ENCODE measurements around the gene PRKAG2.
"Not testable (repeated sequence)": the region's sequence is repeated elsewhere in the genome, so short reads cannot be mapped to it uniquely, and the experiment has no call there.

The PRKAG2 gene

DNA sequence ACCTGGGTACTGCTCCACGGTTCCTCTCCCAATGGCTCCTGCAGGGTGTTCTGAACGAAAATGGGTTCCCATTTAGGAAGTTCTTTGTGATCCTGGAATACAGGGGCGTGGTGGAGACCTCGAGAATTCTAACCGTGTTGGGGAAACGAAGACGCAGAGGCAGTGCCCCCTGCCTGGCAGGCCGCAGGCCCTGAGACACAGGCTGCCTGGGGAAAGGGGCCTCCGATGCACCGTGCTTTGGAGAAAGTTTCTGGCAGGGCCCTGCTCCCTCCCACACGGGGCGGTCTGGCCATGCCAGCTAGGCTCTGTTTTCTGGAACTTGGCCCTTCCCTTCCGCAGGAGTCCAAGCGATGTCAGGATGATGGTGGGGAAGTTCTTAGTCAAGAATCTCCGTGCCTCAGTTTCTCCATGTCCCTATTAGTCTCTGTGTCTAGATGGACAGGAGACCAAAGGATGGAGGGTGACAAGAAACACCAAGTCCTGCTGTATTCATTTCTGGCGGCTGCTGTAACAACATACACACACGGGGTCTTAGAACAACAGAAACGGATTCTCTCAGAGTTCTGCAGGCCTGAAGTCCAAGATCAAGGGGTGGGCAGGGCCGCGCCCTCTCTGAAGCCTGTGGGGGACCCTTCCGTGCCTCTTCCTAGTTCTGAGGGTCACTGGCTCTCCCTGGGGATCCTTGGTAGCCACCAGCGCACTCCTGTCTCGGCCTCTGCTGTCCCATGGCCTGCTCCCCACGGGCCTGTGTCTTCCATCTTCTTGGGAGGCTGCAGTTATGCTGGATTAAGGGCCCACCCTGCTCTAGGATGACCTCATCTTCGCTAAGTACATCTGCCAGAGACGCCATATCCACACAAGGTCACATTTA lies 27.7 kb downstream of the PRKAG2 start:
- no peak for DNase-seq

DNA sequence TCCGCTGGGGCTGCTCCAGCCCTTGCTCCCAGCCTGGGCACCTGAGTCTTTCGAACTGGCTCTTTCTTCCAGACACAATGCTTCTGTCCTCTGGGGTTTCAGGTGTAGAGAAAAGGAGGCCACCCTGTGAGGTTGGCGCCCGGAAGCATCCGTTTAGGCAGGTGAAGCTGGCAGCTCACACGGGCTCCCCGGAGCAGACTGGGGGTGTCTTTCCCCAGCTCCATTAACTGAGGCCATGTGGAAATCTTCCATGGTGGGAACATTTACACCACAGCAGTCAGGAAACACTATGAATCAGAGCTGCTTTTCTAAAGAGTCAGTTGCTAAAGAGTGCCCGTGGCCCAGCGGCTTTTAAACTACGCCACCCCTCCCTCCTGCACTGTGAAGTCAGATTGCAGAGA lies 29.2 kb downstream of the PRKAG2 start:
- no peak for DNase-seq

DNA sequence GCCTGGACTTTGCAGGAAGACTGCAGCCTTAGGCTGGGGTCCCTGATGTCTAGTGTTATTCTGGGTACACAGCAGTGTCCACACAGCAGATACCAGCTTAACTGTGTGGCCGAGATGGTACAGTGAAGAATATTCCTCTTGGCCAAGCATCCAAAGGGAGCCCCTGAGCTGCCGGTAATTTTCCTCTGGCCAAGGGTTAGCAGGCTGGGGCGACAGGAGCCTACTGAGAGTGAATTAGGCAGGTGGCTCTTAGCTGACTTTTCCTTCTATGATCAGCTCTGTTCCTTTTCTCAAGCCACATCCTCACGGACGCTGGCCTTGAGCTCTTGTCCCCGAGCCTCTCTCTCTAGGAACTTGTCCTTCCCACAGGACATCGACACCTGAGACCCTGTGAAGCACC lies 29.8 kb downstream of the PRKAG2 start:
- no peak for DNase-seq

DNA sequence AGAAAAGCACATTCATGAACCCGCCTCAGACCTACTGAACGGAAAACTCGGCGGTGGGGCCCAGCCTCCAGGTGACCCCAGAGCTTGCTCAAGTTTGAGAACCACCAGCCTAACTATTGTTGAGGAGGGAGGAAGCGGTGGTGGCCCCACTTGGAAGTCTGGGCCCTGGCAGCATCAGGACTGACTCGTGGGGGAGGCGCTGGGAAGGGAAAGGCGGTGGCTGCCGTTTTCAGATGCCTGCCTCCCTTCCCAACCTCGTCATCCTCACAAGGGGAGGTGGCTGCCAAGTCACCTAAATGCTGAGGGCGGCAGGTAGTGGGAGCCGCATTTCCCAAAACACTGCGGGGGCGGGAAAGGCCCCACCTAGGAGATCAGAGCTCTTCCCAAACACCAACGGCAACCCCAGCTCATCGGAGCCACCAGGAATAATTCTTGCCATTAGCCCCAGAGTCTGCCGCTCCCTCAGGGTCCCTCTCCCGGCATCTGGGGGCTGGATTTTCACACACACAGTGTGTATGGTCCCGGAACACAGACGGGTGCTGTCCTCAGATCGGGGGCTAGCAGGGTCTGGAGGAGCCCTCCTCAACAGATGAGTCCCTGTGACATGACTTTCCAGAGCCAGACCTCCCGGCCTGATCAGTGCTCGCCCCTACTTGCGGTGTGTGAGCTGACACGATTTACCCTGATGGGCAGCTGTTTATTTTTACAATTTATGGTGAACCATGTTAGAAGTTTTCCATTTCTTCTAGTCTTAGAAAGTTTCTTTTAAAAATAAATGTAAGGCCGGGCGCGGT lies 31.3 kb downstream of the PRKAG2 start:
- no peak for DNase-seq

DNA sequence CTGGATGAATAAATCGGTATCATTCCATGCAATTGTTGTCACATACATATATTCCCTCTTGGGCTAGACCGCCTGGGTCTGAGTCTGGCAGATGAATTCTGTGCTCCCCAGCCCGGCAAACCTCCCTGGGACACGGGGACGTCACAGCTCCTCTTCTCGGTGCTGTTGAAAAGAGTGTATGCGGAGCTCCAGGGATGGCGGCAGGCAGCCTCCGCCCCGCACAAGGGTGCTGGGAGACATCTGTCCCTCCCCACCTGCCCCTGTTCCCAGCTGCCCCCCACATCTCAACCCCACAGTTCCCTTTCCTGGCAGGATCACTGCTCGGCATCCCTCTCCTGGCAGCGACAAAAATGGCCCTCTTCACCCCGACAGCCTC lies 32.1 kb downstream of the PRKAG2 start:
- DNase-seq, result no peak

DNA sequence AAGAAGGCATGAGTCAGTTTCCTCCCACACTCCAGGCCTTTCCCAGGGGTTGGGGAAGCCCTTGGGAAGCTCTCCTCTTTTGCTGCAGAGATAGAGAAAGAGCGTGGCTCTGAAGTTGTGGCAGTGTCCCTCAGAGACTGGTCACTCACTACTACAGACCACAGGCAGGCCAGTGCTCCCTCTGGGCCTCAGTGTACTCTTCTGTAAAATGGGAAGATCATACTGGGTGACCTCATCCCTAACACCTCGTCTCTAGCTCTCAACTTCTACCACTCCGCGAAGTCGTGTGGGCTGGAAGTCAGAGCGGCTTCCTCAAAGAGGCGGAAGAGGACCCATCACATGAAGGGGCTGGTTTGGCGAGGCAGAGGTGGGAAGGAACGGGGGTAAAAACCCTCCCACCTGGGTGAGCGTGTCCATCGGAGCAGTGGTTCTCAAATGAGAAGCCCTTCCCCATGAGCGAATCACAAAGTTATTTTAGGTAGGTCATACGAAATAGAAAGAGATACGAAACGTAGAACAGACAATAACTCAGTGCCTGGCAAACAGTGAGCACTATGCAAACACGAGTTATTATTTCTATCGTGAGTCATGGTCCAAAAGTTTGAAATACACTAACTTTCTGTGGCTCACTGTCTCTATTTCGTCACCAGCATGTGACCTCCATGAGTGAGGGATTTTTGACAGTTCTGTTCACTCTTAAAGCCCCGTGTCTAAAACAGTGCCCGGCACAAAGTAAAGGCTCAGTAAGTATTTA lies 32.7 kb downstream of the PRKAG2 start:
- DNase-seq, result no peak

DNA sequence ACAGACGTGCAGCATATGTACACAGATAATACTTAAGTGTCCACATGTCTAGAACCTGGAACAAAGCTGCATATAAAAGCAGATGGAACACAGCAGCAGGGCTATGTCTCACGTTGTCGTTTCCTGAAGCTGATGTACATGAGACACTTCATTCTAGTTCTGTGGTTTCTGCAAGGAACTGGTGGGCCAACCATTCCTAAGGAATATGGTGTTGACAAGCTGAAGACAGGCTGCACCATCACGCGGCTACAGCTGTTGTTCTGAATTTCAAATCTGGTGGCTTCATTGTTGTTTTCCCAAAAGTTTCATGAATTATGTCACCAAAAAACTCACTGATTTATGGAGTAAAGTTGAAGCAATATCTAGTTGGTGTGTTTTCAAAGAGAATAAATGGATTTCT lies 33.7 kb downstream of the PRKAG2 start:
- DNase-seq, result no peak

DNA sequence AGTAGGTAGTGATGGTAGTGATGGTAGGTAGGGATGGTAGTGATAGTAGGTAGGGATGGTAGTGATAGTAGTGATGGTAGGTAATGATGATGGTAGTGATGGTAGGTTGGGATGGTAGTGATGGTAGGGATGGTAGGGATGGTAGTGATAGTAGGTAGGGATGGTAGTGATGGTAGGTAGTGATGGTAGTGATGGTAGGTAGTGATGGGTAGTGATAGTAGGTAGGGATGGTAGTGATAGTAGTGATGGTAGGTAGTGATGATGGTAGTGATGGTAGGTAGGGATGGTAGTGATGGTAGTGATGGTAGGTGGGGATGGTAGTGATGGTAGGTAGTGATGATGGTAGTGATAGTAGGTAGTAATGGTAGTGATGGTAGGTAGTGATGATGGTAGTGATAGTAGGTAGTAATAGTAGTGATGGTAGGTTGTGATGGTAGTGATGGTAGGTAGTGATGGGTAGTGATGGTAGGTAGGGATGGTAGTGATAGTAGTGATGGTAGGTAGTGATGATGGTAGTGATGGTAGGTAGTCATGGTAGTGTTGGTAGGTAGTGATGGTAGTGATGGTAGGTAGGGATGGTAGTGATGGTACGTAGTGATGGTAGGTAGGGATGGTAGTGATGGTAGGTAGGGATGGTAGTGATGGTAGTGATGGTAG lies 35.4 kb downstream of the PRKAG2 start:
- DNase-seq, result not testable (repeated sequence)

DNA sequence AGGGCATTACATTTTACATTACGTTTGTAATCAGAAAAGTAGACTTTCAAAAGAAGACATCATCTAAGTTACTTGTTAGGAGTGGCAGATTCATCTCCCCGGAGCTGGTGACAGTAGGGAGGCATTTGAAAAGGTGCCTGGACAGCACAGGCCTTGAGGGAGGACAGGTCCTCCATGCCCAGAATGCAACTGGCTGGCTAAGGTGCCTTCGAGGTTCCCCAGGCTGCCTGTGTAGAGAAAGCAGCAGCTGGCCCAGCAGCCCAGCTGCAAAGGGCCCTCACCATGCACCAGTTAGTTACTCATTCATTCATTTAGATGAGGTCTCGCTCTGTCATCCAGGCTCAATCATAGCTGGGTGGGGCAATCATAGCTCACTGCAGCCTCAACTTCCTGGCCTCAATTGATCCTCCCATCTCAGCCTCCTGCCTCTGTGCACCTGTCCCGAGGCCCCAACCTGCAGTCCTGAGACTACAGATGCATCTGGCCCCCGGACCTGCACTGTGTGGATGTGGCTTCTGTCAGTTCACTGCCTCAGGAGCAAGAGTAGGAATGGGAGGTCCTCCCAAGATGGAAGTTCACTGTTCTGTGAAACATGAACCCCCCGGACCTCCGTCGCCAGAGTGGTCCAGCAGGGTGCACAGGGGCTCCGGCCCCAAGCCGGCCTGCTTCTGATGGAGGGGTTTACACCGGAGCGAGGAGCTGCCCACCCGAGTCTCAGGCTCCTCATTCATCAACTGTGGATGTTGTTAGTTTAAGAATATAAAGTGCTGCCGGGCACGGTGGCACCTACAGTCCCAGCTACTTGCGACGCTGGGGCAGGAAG lies 36.6 kb downstream of the PRKAG2 start:
- DNase-seq, result no peak

DNA sequence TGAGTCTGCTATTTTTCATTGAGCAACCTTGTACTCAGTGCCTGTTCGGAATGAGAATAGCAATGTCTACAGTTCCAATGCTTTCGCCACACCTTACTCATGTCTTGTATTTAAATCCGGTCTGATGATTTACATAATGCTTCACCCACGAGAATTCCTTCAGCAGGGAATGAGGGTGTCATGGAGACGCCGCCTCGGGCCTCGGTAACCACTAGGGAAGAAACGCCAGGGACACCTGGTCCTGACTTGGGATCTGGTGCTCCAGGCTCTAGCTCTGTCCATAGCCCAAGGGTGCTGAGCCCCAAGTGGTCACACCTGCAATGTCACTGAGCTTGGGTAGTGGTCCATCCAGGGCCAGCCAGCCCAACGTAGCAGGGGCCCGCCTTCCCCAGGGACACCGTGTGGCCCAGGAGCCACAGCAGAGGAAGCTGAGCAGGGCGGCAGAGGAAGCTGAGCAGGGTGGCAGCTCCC lies 37.4 kb downstream of the PRKAG2 start:
- no peak for DNase-seq

DNA sequence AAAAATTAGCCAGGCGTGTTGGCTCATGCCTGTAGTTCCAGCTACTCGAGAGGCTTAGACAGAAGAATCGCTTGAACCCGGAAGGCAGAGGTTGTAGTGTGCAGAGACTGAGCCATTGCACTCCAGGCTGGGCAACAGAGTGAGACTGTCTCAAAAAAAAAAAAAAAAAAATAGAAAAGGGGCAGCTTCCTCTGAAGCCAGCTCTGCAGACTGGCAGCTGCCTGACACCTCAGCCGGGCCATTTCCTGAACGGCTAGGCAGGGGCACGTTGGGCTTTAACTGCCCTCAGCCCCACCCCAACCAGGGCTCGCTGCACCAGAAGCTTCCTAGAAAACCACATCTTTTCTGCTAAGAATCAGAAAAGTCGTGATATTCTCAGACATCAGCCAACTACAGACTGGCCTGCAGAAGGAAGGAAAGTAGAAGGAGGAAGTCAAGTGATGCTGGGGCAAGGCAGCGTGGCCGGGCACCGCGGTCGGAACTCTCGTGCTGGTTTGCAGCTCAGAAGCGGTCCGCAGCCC lies 38.0 kb downstream of the PRKAG2 start:
- peak; percentile 68 for DNase-seq

DNA sequence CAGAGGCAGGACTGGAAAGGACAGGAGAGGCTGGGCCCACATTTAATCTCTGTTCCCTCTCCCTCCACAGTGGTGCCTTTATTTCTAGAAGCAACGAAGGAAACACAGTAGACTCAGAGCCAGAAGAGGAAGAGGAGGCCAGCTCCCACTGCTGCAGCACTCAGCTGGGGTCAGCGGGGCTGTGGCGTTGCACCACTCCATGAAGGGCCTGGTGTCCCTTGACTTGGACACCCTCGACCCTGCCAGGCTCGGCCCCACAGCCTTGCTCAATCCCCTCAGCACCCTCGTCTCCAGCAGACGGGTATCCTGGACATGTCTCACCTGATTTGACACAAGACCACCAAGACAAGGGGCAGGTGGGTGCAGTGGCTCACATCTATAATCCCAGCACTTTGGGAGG lies 38.8 kb downstream of the PRKAG2 start:
- no peak for DNase-seq

DNA sequence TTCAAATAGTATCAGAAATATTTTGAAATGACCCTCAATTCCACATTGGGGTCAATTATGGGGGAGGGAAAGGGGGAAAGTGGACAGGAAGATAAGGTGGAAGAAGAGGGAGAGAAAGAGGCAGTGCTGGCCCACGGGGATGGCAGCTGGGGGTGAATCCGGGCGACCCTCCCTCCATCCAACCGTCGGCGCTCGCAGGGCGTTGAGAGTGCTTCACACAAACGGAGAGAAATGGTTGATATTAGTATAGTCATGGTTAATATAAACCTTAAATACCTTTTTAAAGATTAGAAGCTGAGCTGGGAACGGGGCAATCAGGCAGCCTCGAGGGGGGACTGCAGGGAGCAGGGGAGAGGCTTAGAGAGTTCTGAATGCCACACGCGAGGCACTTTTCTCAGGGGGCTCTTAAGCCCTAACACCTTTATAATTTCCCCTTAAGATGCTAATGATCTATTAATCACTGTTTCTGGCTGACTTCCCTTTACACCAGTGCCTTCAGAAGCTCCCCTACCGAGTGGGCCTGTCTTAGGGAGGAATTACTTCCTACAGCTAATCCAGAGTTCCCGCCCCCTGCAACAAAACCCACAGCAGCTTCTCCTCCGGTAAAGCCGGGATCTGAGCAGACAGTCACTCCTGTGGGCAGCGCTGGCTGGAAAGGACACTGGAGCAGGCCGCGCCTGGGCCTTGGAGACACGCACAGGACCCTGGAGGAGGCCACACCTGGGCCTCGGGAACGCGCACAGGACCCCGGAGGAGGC lies 39.5 kb downstream of the PRKAG2 start:
- DNase-seq, result no peak

DNA sequence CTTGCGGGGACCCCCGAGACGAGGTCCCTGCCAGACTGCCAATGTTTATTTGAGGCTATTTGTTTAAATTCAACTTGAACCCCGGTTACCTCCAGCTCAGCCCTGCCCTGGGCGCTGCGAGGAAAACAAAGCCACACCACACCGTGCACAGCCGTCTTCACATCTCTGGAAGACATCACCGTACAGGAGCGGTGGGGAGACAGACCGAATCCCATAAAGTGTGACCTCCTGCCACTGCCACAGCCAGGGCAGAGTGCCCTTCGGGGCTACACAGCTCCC lies 40.0 kb downstream of the PRKAG2 start:
- no peak for DNase-seq

DNA sequence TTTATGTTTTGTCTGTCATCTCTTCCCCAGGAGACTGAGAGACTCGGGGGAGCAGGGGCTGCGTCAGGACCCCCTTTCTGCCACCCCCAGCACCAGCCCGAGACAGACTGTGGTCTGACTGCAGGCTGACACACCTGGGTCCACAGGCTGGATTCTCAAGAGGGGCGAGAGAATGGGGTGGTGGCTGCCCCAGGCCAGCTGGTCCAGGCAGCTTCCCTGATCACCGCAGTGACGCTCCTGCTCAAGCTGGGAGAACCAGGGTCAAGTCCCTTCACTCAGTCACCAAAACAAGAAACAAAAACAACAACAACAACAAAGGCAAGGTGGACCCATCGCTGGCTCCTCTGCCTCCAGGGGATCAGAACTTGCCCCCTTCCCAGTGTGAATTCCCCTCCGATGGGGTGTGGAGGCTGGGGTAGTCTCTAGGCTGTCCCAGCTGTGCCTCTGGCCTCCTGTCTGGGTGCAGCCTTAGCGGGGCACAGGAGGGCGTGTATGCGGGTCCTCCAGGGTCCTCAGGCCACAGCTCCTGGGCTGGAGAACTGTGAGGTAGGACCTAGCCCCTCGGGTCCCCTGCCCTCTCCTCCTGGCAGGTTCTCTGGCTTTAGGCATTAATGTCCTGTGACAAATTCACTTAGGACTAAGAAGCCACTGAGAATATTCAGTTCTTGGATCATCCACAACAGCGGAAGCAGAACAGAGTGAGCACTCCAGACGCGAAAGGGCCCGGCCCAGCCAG lies 40.6 kb downstream of the PRKAG2 start:
- no peak for DNase-seq

DNA sequence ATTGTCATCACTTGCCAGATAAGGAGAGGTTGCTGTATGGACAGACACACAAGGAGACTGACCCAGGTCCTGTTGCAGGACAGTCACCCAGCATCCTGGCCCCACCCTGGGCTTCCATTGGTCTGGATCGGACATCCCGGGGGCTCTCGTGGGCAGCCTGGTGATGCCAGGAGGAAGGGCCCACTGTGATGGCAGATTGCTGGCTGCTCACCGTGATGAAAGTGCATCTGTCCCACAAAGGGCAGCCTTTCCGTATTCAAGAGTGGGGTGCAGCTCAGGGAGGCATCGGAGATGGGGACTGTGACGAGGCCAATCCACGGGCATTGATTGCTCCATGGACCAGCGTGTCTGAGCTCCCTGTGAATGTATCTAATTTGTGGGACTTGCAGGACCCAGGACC lies 41.3 kb downstream of the PRKAG2 start:
- no peak for DNase-seq

DNA sequence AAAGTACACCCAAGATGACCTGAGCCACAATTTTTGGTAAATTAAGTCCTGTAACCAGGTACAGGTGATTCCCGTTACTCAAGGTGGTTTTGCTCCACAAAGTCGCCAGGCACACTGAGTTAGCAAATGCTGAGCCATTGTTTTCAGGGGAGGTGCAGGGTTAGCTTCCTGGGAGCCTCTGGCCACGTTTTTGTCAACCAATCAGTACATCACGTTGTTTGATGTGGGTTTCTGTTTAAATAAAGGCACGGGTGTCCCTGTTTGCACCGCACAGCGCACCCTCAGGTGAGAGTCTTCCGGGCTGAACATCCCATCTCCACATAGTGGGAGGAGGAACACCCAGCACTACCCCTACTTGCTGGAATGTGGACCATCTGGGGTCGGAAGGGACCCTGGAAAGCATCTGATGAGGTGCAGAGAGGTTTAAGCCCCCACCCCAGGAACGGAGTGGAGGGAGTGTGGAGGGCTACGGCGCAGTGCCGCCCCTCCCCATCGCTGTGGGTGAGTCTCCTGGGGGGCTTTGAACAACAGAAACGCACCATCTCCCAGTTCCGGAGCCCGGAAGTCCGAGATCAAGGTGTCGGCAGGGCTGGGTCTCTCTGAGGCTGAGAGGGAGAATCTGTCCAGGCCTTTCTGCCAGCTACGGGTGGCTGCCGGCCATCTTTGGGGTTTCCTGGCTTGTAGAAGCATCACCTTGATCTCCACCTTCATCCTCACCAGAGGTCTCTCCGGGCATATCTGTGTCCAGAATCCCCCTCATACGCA lies 42.5 kb downstream of the PRKAG2 start:
- no peak for DNase-seq

DNA sequence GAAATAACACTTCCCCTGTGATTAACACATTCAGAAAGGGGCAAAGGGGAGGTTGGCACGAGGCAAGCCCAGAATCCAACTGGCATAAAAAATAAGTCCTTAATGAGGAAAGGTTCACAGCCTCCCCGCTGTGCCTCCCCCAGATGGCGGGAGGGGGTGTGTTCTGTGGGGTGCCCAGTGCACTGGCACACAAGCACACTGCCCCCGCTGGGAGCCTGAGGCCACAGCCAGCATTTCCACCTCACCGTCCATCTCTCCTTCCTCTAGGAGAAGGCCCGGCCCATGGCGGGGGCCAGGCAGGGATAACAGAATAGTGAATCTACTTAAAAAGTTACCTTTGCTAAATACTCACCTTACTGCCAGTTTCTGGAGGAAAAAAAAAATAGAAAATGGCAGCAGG lies 43.2 kb downstream of the PRKAG2 start:
- DNase-seq, result no peak

DNA sequence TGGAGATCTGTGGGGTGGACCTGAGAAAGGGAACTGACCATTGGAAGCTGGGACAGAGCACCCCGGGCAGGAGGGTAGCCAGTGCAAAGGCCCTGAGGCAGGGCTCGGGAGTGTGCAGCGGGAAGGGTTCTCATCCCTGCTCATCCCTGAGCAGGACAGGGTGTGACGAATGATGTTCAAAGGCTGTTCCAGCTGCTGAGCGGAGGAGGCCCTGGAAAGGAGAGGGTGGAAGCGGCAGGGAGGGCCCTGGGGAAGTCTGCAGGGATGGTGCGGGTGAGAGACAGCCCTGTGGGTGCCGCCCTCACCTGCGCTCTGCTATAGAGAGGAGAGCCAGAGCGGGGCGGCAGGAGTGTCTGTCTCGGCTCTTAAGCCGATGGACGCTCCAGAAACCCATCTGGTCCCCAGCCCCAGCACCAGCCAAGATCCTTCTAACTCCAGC lies 43.7 kb downstream of the PRKAG2 start:
- DNase-seq, result no peak

DNA sequence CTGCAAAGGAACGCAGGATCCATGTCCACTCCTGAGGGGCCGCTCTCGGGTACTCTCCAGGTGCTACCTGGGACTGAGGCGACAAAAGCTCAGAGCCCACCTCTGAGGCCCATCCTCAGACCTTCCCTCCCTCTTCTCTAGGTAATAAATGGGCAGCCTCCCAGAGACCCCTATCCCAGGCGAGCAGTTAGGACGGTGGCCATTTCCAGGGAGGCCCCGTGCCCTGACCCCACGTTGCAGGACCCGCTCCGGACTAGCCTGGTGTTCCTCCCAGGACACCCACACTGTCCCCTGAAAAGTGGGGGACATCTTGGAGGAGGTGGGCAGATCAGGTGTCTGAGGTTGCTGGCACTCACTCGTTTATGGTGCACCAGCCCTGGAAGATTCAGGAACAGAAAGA lies 44.3 kb downstream of the PRKAG2 start:
- no peak for DNase-seq
